ENCODE measurements around the gene HAGH. TPM values are rescaled to one million over a fixed set of nuclear protein-coding genes. Genes with fewer than 3 reads are reported as not detected.

Gene HAGH
- total and polyA plus RNA-seq, 9 of the 15 experiments (the other 6 are each of a cell fraction or from before 2014, with no cell fraction given) = 0.46 to 35.1 (median 16.8) TPM

- Histone ChIP-seq H3K4me2 (ENCODE audit: insufficient read depth, low read length) (no peak overlapping the region), H3K36me3 (ENCODE audit: control insufficient read depth, insufficient read depth, low read length) (peaks cover 41% of the 10 kb centered on the region; the same call in 2 of the 3 replicates), H4K20me1 (replicated peaks; ENCODE audit: control insufficient read depth, insufficient read depth, low read length) (no peaks in the 10 kb centered on the region), H3K27ac (ENCODE audit: extremely low read depth, low read depth, low read length) (no peak overlapping the region), H3K4me1 (replicated peaks in 1 of 2; ENCODE audit: control insufficient read depth in 2 of 2, insufficient read depth in 2 of 2, low read length in 2 of 2) (peaks cover 9 to 59% of the 10 kb centered on the region in 2 experiments; a peak in 4 of 5 replicates), H2AFZ (ENCODE audit: low read depth, low read length) (no peak overlapping the region), H3K4me3 (no peak overlapping the region), H3K9me3 (replicated peaks; ENCODE audit: control insufficient read depth, insufficient read depth, low read depth, low read length) (no peaks in the 10 kb centered on the region), H3K27me3 (ENCODE audit: control insufficient read depth in 2 of 2, insufficient read depth in 2 of 2, low read length in 2 of 2) (no peaks in the 10 kb centered on the region), H3K9ac (ENCODE audit: insufficient read depth in 1 of 2, low read depth in 2 of 2, low read length in 2 of 2) (peak overlapping the region in 1 of 2 experiments; percentile 58; a peak in 2 of 4 replicates), H3K9me1 (ENCODE audit: control insufficient read depth, insufficient read depth, low read length) (no peaks in the 10 kb centered on the region), H3K79me2 (ENCODE audit: control insufficient read depth, insufficient read depth, low read length) (no peaks in the 10 kb centered on the region; the same call in 2 of the 3 replicates)
- DNase-seq (ENCODE audit: extremely low read depth in 1 of 4, low spot score in 3 of 4) (no peak), FAIRE-seq (no peak), ATAC-seq (no peak)
- WGBS (ENCODE audit: insufficient coverage, low coverage, missing lambda C conversion rate) = 90% methylated on average over 13 of the region's 21 CpGs
- in situ Hi-C loops (cut with MboI) = no loop called here
- ChIA-PET CTCF (ENCODE audit: low intra/inter-chr PET ratio) (no interaction called here), POLR2A (interaction anchor here (0.6 to 1.8 kb wide), 6 partner anchors 9 to 209 kb away, joined by 3 to 5 read pairs (median 4); partner anchors contain the start of genes EME2, MAPK8IP3 and MRPS34)
- intact Hi-C loops (cut with micrococcal nuclease) = no loop called here
- no TSS peak for BruUV-seq (replicated peaks)
- no peak for TF ChIP-seq E2F8 (IDR thresholded peaks at IDR 0.05; ENCODE audit: low read depth, partially characterized antibody)
- TF ChIP-seq POLR2G (IDR thresholded peaks at IDR 0.05; ENCODE audit: low read depth, low read length) = peak; percentile 26; the same call in 1 of the 2 replicates
Measured at GRCh38 chr16:1759511-1759910, 67.1 kb downstream of the HAGH start.

Measured in K562 (cell line).